Upper lobe of right lung (tissue), 1 donor: ENCODE measurements around the gene CHKA. TPM values are rescaled to one million over a fixed set of nuclear protein-coding genes. Genes with fewer than 3 reads are reported as not detected.

ENCODE experiments used
- ATAC-seq: fragments of 200-7000 bp; cut with Tn5 transposase; one replicate; pipeline ENCODE4 v1.9.1; 2020; ENCODE audit warnings: mild to moderate bottlenecking, moderate library complexity
- DNase-seq: peaks from one replicate; pipeline ENCODE4 v3.0.0-alpha.2; 2020
- H3K27ac ChIP-seq: fragments of 200-600 bp; one replicate; pipeline ENCODE4 v1.8.0; 2022
- H3K27me3 ChIP-seq: fragments of 200-600 bp; one replicate; pipeline ENCODE4 v1.8.0; 2022; ENCODE audit warnings: mild to moderate bottlenecking
- H3K36me3 ChIP-seq: fragments of 200-600 bp; one replicate; pipeline ENCODE4 v1.8.0; 2022
- H3K4me1 ChIP-seq: fragments of 200-600 bp; one replicate; pipeline ENCODE4 v1.8.0; 2022
- H3K4me3 ChIP-seq: fragments of 200-600 bp; one replicate; pipeline ENCODE4 v1.8.0; 2022; ENCODE audit warnings: mild to moderate bottlenecking
- H3K9me3 ChIP-seq: fragments of 200-600 bp; one replicate; pipeline ENCODE4 v1.8.0; 2022
- CTCF ChIP-seq: fragments of 200-600 bp; IDR thresholded peaks from one replicate; pipeline ENCODE4 v1.8.0; 2022; ENCODE audit warnings: antibody characterized with exemption
- intact Hi-C: fragments of 100-400 bp; cut with DNase I; formaldehyde crosslinking; loops from one replicate; pipeline ENCODE4 v1.11.0; 2022
- total RNA-seq: library from RNA; stranded (reverse); fragmentation: NEBNext Ultra II Directional; extraction: Animal tissue kit (Norgen Biotek cat#: 25700); gene quantifications from one replicate; pipeline ENCODE4 v1.2.1, GENCODE V29; 2021
- donor health status: DM: no; HTN: yes; CAD: no; lungs with severe emphysema.

Gene CHKA
- total RNA-seq, 1 donor from 2014 or later = 53.3 TPM

- Histone ChIP-seq H3K27ac (peak within 1 kb of the TSS; percentile 94), H3K4me1 (peaks cover 47% of the 10 kb centered on the region), H3K4me3 (peak within 1 kb of the TSS; percentile 98), H3K27me3 (no peaks in the 10 kb centered on the region), H3K36me3 (peaks cover 22% of the 10 kb centered on the region), H3K9me3 (no peaks in the 10 kb centered on the region)
- intact Hi-C loops = no loop called here
- DNase-seq = peak; percentile 95
- peak; percentile 86 for ATAC-seq
- no peak for TF ChIP-seq CTCF
These were observed 82.3 kb downstream of the CHKA start, which contains the start of gene TCIRG1 for GRCh38 chr11:68038718-68039525. Gene TCIRG1 (plus strand): TSS chr11:68039025. CDS start chr11:68041272, 2,247 bp downstream.

GRCh38 chr11:68038226-68038717, 82.9 kb downstream of the CHKA start:
- no peak for TF ChIP-seq CTCF
- DNase-seq = peak; percentile 72
- peaks cover 52% of the 10 kb centered on the region for H3K4me1 ChIP-seq
- intact Hi-C loops = no loop called here
- H3K36me3 ChIP-seq = peaks cover 22% of the 10 kb centered on the region
- peak overlapping the region; percentile 94 for H3K27ac ChIP-seq
- no peaks in the 10 kb centered on the region for H3K27me3 ChIP-seq
- no peak for ATAC-seq
- H3K9me3 ChIP-seq = no peaks in the 10 kb centered on the region
- peak overlapping the region; percentile 98 for H3K4me3 ChIP-seq

GRCh38 chr11:68037411-68038225, 83.6 kb downstream of the CHKA start:
- H3K36me3 ChIP-seq = peaks cover 22% of the 10 kb centered on the region
- no peak overlapping the region for H3K4me3 ChIP-seq
- intact Hi-C loops = no loop called here
- ATAC-seq = no peak
- peak overlapping the region; percentile 94 for H3K27ac ChIP-seq
- H3K27me3 ChIP-seq = no peaks in the 10 kb centered on the region
- no peak for TF ChIP-seq CTCF
- H3K9me3 ChIP-seq = no peaks in the 10 kb centered on the region
- DNase-seq = peak; percentile 69
- H3K4me1 ChIP-seq = peaks cover 52% of the 10 kb centered on the region

GRCh38 chr11:68036717-68037239, 84.4 kb downstream of the CHKA start:
- Histone ChIP-seq H3K36me3 (peaks cover 20% of the 10 kb centered on the region), H3K27ac (peak overlapping the region; percentile 94), H3K4me3 (no peak overlapping the region), H3K27me3 (no peaks in the 10 kb centered on the region), H3K4me1 (peaks cover 58% of the 10 kb centered on the region), H3K9me3 (no peaks in the 10 kb centered on the region)
- DNase-seq = peak; percentile 90
- no peak for TF ChIP-seq CTCF
- peak; percentile 68 for ATAC-seq
- intact Hi-C loops = no loop called here

GRCh38 chr11:68036141-68036716, 85.0 kb downstream of the CHKA start:
- no peaks in the 10 kb centered on the region for H3K27me3 ChIP-seq
- peak; percentile 13 for ATAC-seq
- peaks cover 20% of the 10 kb centered on the region for H3K36me3 ChIP-seq
- intact Hi-C loops = no loop called here
- TF ChIP-seq CTCF = no peak
- no peaks in the 10 kb centered on the region for H3K9me3 ChIP-seq
- peaks cover 62% of the 10 kb centered on the region for H3K4me1 ChIP-seq
- peak; percentile 87 for DNase-seq
- H3K27ac ChIP-seq = peak overlapping the region; percentile 94
- H3K4me3 ChIP-seq = no peak overlapping the region
